COR-L47 (cell line): ENCODE results near the gene PRKCZ.

Experiments
- DNase-seq: peaks from one replicate; lab custom pipeline; 2025; lab: John Stamatoyannopoulos, UW

Gene PRKCZ

DNA sequence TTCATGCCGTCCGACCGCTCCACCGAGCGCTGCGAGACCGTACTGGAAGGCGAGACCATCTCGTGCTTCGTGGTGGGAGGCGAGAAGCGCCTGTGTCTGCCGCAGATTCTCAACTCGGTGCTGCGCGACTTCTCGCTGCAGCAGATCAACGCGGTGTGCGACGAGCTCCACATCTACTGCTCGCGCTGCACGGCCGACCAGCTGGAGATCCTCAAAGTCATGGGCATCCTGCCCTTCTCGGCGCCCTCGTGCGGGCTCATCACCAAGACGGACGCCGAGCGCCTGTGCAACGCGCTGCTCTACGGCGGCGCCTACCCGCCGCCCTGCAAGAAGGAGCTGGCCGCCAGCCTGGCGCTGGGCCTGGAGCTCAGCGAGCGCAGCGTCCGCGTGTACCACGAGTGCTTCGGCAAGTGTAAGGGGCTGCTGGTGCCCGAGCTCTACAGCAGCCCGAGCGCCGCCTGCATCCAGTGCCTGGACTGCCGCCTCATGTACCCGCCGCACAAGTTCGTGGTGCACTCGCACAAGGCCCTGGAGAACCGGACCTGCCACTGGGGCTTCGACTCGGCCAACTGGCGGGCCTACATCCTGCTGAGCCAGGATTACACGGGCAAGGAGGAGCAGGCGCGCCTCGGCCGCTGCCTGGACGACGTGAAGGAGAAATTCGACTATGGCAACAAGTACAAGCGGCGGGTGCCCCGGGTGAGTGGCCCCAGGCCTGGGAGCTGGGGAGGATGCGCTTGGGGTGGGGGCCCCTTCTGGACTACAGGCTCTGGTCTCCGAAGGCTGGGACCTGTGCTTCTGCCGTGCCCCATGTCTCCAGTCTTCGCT is 179.0 kb downstream of the PRKCZ start:
- DNase-seq: no peak

DNA sequence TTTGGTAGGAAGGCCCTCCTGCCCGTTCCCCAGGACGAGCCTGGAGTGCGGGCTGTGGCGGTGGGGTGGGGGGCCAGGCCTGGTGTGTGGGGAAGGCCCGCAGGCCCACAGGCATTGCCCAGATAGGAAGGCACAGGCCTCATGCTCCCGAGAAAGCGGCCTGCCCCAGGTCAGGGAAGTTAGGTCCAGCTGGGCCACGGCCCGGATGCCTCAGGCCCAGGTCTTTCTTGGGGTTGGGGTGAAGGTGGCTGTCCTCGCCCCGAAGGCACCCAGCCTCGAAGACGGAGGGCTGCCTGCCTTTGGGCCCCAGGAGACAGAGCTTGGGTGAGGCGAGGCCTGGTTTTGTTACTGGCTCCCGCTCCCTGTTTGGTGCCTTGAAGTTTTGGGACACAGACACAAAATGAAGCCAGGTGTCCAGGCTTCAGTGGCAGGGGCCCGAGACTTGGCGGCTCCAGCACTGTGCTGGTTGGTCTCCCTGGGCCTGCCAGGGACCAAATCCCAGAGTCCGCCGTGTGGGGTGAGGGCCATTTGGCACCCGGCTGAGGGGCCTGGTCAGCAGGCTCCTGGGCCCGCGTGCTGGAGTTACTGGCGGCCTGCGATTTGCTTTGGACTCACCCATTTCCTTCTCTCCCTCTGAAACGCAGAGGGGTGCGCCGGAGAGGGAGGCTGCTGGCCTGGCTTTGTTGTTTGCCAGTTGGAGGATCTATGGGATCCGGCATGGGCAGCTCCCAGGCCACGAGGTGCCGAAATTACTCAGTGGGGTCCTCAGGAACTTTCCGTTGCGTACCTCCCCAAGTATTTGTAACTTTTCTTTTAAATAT is 179.9 kb downstream of the PRKCZ start:
- no peak for DNase-seq

DNA sequence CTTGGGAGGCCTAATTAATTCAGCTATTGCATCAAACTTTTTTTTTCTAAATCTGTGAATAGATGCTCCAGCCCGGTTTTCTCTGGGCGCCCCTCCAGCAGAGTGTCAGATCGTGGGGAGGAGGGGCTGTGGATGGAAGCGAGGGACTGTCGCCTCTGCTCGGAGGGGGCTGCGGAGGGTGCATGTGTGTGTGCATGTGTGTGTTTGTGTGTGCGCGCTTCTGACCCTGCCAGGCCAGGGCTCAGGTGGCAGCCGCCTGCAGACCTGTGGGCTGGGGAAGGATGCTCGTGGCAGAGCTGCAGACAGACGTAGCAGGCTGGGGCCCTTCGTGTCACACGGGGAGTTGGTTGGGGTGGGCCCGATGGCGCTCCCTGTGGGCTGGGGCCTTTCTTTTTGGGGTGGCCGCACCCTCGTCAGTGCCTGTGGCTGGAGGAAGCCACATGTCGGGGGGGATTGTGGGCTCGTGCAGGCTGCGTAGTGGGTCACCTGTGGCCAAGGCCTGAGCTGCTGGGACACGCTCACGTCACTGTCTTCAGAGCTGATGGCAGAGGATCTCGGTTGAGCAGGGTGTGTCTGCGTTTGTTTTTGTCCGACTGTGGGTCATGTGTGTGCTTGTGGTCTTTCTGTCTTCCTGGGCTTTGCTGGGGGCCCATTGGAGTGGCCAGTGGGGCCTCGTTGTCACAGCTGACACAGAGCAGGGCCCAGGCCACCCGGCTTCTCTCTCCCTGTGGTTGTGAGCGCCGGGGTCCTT is 180.7 kb downstream of the PRKCZ start:
- no peak for DNase-seq

DNA sequence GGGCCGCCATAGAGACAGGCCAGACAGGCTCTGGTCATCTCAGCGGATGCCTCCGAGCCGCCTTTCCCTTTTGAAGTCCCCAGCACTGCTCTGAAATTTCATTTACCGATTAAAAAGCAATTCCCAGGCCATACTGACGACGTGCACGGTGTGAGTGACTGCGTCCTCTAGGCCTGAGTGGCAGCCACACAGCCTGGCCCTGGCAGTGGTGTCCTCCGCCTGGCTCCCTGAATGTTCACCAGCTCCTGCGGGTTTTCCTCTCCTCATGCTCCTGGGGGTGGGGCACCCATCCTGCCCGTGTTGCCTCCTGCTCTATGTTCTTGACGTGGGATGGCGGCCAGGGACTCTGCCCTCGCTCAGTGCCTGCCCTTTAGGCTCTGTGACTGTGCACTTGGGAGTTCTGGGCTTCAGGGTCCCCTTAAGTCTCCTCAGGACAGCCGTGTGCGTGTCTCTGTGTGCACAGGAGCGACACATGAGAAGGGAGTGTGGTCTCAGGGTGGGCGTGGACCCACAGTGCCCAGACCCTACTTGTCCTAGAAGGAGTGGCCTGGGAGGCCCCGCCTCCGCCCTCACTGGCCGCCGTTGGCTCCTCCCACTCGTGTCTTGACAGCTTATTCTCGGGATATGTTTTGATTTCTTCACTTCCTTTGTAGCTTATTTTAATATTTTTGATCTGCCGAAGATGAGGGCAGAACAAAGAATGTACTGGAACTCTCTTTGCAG is 181.5 kb downstream of the PRKCZ start:
- no peak for DNase-seq

DNA sequence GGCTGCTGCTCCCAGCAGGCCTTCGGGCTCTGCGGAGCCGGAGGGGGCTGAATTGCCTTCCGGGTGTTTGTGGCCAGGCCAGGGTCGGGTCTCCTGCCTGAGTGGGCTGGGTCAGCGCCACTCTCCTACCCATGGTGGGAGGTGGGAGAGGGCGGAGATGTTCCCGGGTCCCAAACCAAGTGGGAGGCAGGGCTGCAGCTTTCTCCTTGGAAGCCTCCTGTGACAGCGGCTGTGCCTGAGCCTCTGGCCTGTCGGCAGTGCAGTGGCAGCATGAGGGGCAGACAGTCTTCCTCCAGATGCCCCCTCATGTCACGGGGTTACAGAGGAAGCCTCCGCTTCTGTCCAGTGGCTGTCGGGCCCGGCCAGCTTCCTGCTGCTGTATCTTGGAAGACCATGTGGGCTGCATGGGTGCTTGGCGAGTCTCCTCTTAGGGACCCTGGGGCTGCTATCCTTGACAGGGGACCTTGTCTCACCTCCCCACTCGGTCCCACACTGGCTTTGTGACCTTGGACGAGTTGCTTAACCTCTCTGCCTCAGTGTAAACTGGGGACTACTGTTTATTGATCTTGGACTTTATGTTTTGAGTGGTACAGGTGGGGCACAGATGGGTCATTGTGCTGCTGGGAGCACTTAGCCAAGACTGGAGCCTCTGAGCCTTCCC is 182.2 kb downstream of the PRKCZ start:
- DNase-seq: no peak

DNA sequence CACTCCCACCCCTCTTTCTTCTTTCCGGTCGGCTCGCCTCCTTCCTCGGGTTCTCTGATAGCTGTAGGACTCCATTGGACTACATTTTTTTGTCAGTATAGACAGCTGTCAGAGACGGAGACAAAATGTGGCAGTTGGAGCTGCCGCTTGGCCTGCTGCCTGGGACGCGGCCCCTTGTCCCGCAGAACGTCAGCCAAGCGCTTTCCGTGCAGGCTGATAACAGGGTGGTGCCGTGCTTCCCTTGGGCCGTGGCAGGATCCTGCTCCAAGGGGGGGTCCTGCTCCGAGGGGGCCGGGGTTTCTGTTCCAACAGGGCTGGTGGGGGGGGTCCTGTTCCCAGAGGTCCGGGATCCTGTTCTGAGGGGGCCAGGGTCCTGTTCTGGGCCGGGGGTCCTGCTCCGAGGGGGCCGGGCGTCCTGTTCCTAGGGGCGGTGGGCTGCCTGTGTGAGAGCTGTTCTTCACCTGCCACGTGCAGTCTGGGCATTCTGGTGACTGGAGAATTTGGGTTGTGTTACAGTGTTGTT is 182.8 kb downstream of the PRKCZ start:
- no peak for DNase-seq

DNA sequence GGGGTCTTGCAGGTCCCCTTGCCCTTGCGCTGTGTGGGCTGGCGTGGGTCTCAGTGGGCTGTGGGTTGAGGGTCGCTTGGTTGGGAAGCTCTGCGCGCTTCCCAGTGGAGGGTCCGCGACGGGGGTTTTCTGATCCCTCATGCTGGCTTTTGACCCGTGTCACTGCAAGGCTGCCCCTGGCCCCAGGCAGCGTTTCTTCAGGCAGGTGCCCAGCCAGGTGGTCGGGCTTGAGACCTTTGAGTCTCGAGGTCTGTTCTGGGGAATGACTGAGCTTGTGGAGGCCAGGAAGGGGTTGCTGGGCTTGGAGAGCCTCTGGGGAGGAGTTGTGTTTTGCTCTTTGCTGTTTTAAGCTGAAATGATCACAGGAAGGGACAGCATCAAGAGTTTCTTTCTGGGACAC is 183.3 kb downstream of the PRKCZ start:
- no peak for DNase-seq

DNA sequence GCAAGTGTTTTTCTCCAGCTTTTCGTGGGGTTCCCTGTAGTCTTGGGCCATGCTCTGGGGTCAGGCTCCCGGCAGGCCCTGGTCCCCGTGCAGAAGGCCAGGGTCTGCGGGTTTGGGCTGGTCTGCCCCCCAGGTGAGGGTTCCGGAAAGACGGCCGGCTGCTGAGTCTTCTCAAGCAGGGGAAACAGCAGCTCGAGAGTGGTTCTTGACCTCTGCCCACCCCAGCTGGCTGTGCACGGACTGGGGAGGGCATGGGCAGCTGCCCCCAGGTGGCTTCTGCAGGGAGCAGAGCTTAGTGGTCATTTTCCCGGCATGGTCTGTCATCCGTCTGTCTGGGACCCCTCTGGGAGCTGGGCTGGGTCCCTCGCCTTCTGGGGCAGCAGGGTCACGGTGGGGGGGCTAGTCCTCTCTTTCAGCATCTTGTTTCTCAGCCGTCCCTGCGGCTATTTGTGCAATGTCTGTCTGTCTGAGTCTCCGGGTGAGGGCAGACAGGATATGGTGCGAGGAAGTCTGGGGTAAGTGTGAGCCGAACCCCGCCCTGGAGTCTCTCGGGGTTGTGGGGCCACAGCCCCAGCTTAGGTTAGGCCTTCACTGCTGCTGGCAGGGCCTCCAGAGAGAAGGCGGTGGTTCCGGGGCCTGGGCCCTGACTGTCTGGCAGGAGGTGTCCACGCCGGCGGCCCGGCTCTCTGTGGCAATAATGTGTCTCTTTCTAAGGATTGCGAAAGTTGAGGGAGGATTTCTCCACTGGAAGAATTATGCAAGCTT is 184.0 kb downstream of the PRKCZ start:
- DNase-seq: no peak

DNA sequence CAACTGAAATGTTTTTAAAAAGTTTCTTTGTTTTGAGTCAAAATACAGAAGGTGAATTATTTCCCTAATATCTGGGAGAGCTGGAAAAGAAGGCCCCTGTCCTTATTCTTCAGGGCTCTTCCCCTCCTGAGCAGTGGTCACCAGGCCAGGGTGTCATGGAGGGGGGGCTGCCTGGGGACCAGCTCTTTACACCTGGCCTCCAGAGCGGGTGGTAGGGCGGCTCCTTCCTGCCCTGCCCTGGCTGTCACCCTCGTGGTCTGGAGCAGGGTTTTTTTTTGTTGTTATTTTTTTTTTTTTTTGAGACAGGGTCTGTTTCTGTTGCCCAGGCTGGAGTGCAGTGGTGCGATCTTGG is 184.5 kb downstream of the PRKCZ start:
- no peak for DNase-seq
